Activated CD8-positive, alpha-beta memory T cell treated with anti-CD3 and anti-CD28 coated beads for 24 hours (primary cell): ENCODE results near the gene RGR.

Experiments used
- DNase-seq: peaks from one replicate; pipeline ENCODE4 v3.0.0-alpha.2; 2020

The RGR gene

GRCh38 chr10:84224411-84225028 lies 20.3 kb upstream of the RGR start:
- no peak for DNase-seq

- DNase-seq, result no peak
These were observed 19.3 kb upstream of the RGR start, which contains the start of gene LRIT2 for GRCh38 chr10:84225427-84226173. Gene LRIT2, minus strand, starts transcription at chr10:84225544. Its CDS starts 24 bp downstream, at chr10:84225520.

GRCh38 chr10:84226616-84227015 lies 18.2 kb upstream of the RGR start:
- no peak for DNase-seq

- DNase-seq, result no peak
These were observed 17.0 kb upstream of the RGR start for GRCh38 chr10:84227810-84228209.

- DNase-seq, result no peak
These were observed 14.5 kb upstream of the RGR start for GRCh38 chr10:84230359-84230758.

GRCh38 chr10:84232376-84232775 lies 12.5 kb upstream of the RGR start:
- no peak for DNase-seq

- no peak for DNase-seq
These were observed 10.9 kb upstream of the RGR start for GRCh38 chr10:84233940-84234339.

- no peak for DNase-seq
These were observed 10.4 kb upstream of the RGR start for GRCh38 chr10:84234479-84234878.

GRCh38 chr10:84235096-84235495 lies 9.8 kb upstream of the RGR start:
- no peak for DNase-seq

GRCh38 chr10:84236807-84237198 lies 8.1 kb upstream of the RGR start:
- no peak for DNase-seq

- DNase-seq, result no peak
These were observed 7.4 kb upstream of the RGR start for GRCh38 chr10:84237199-84238051.

- no peak for DNase-seq
These were observed 5.9 kb upstream of the RGR start for GRCh38 chr10:84238909-84239308.

- DNase-seq, result peak; percentile 24
These were observed 3.6 kb upstream of the RGR start, which contains the start of gene LRIT1 for GRCh38 chr10:84241185-84241790. Gene LRIT1, minus strand, starts transcription at chr10:84241546. Its CDS starts 107 bp downstream, at chr10:84241439.

- DNase-seq, result no peak
These were observed 1.1 kb upstream of the RGR start for GRCh38 chr10:84243759-84244158.

- peak; percentile 24 for DNase-seq
These were observed 2.6 kb downstream of the RGR start for GRCh38 chr10:84247496-84247895.

GRCh38 chr10:84248794-84249193 lies 3.9 kb downstream of the RGR start:
- peak; percentile 17 for DNase-seq

GRCh38 chr10:84254552-84255478 lies 10.0 kb downstream of the RGR start:
- peak; percentile 42 for DNase-seq

GRCh38 chr10:84256510-84257342 lies 11.9 kb downstream of the RGR start:
- peak; percentile 75 for DNase-seq

GRCh38 chr10:84257343-84258020 lies 12.6 kb downstream of the RGR start:
- peak; percentile 51 for DNase-seq

- DNase-seq, result peak; percentile 49
These were observed 13.3 kb downstream of the RGR start for GRCh38 chr10:84258034-84258695.
